GM12874 (cell line): ENCODE results near the gene DERA.

Experiments
- TF ChIP-seq, protein P1 (sequence below): IDR thresholded peaks from 2 replicates; pipeline ENCODE4 v1.5.1; 2011; ENCODE audit warnings: low read depth, mild to moderate bottlenecking, control low read depth, low read length, moderate library complexity; ENCODE audit not compliant: insufficient read depth

Gene DERA

DNA sequence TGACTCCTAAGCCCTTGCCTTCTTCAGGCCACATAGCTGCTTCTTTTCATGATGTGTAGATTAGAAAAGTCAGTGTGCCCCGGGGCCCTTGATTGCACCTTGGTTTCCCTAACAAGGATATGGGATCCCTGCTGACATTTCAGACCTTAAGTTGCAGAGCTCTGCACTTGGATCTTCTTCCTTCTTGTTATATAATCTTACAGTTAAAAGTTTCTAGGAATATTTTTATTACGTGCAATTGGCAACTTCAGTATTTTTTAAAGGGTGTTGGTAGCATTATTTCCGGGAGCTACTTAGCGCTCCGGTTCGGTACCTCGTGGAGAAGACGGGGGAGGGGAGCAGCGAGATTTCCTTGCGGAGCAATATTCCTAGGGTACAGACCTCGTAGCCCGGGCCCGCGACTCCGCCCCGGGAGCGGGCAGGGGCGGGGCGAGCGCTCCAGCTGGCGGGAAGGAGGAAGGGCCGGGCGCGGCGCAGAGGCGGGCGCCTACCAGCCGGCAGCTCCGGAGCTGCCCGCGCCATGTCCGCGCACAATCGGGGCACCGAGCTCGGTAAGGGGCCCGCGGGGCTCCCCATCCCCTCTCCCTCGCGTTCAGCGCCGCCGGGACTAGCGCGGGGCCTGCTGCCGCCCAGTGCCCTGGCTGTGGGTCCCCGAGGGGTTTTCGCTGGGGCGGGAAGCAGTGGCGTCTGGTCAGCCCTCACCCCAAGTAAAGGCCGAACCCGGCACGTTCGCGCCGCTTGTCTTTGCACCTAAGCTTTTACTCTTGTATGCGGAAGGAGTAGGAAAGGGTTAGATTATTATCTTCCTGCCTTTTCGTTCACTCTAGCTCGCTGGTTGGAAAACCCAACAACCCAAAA lies at the start of gene DERA:
Gene DERA, plus strand, starts transcription at position 469 of the 858 bp plus-strand sequence. Its CDS starts 52 bp downstream, at position 521.
- TF ChIP-seq, protein P1, sequence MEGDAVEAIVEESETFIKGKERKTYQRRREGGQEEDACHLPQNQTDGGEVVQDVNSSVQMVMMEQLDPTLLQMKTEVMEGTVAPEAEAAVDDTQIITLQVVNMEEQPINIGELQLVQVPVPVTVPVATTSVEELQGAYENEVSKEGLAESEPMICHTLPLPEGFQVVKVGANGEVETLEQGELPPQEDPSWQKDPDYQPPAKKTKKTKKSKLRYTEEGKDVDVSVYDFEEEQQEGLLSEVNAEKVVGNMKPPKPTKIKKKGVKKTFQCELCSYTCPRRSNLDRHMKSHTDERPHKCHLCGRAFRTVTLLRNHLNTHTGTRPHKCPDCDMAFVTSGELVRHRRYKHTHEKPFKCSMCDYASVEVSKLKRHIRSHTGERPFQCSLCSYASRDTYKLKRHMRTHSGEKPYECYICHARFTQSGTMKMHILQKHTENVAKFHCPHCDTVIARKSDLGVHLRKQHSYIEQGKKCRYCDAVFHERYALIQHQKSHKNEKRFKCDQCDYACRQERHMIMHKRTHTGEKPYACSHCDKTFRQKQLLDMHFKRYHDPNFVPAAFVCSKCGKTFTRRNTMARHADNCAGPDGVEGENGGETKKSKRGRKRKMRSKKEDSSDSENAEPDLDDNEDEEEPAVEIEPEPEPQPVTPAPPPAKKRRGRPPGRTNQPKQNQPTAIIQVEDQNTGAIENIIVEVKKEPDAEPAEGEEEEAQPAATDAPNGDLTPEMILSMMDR, result no peak

GRCh38 chr12:15861404-15861803 lies 49.7 kb upstream of the DERA start:
- TF ChIP-seq, protein P1, result no peak

DNA sequence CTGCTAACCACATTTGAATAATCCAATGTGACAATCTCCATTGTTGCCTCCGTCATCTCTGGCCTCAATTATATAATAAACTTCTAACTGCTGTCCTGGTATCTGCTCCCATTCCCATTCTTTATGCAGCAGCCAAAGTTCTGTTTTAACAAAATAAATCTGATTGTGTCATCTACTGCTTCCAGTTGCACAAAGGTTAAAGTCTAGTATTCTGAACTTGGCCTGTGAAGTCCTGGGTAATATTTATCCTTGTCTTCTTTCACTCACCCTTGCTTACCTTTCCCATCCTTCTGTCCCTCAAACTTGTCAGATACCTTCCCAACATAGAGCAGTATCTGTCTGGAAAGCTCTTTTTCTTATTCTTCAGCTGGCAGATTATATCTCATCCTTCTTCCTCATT lies 48.3 kb upstream of the DERA start:
- TF ChIP-seq, protein P1, result no peak

DNA sequence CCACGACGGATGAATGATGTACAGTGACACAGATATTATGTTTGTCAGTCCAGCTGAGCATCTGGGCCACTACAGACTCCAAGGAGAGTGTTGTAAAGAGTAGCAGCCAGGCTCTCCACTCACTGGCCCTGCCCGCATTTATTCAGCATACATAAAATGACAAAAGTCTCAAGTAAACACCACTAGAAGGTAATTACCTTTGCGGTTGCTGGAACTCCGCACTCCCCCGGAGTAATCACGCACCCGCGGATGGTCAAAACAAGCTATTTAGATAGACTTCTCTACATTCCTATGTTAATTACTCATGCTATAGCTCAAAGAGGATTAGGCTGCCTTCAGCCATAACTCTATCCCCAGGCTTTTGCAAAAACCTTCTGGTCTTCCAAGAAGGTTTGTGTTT lies 47.8 kb upstream of the DERA start:
- TF ChIP-seq, protein P1, result no peak

- TF ChIP-seq, protein P1, result no peak
Measured at GRCh38 chr12:15863984-15864383, 47.1 kb upstream of the DERA start.

DNA sequence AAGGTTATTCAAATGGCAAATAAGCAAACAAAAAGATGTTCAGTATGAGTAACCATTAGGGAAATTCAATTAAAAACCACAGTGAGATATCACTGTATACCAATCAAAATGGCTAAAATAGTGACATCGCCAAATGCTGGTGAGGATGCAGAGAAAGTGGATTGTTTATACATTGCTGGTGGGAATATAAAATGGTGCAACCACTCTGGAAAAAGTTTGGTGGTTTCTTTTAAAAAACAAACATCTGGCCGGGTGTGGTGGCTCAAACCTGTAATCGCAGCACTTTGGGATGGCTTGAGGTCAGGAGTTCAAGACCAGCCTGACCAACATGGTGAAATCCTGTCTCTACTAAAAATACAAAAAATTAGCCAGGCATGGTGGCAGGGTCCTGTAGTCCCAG lies 42.9 kb upstream of the DERA start:
- TF ChIP-seq, protein P1, result no peak

DNA sequence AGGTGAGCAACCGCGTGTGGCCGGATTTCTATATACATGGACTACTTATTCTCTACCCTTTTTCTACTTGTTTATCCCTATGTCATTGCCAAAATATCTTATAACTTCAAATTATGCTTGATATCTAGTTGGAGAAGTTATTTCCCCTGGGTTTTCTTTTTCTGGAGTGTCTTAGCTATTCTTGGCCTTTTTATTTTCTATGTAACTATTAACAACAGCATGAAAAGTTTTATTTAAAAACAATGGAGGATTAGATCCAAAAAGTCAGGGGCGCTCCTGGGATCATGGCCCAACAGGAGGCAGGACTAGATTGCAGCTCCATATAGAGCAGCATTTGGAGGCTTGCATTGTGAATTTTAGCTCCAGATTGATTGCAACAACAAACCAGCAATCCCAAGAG lies 37.6 kb upstream of the DERA start:
- TF ChIP-seq, protein P1, result no peak
